Stomach (tissue), 9 donors: ENCODE data around the gene PEPD. TPM values are rescaled to one million over a fixed set of nuclear protein-coding genes. Genes with fewer than 3 reads are reported as not detected.

Experiments
- DNase-seq, 2 donors: peaks; one replicate each; pipeline versions ENCODE4 v3.0.0 to v3.0.0-alpha.2; 2013 to 2019
- H3K27ac ChIP-seq, 5 donors: fragments of 200-600 bp in 4 of 5; sonication (generic) in 4 of 5; one replicate each; pipeline ENCODE4 v1.5.1; 2013 to 2019; ENCODE audit warnings: mild to moderate bottlenecking in 1 of 5, moderate library complexity in 1 of 5
- H3K27me3 ChIP-seq, 3 donors: fragments of 200-600 bp; sonication (generic); one replicate each; pipeline ENCODE4 v1.5.1; 2017 to 2019; ENCODE audit warnings: mixed run types in 1 of 3
- H3K36me3 ChIP-seq, 4 donors: fragments of 200-600 bp; sonication (generic); 1 replicate in 3 of 4; 2 replicates in 1 of 4; pipeline ENCODE4 v1.5.1; 2016 to 2019
- H3K4me1 ChIP-seq, 4 donors: fragments of 200-600 bp; sonication (generic); one replicate each; pipeline ENCODE4 v1.5.1; 2016 to 2019
- H3K4me3 ChIP-seq, 4 donors: fragments of 200-600 bp; sonication (generic) in 3 of 4; one replicate each; pipeline ENCODE4 v1.5.1; 2016 to 2019; ENCODE audit warnings: mild to moderate bottlenecking in 1 of 4
- H3K9me3 ChIP-seq, 4 donors: fragments of 200-600 bp; sonication (generic); one replicate each; pipeline ENCODE4 v1.5.1; 2016 to 2019
- CTCF ChIP-seq, 7 experiments: fragments of 450-650 bp in 4 of 7; fragments of 200-600 bp in 3 of 7; sonication (generic) in 3 of 7; IDR thresholded peaks; one replicate each; pipeline ENCODE4 v1.5.1; 2016 to 2019; ENCODE audit warnings: antibody characterized with exemption in 7 of 7, control low read depth in 2 of 7, mild to moderate bottlenecking in 1 of 7
- EP300 ChIP-seq: sonication (generic); formaldehyde crosslinking; IDR thresholded peaks from one replicate; pipeline ENCODE4 v1.6.1; 2017; ENCODE audit warnings: antibody characterized with exemption
- POLR2A ChIP-seq, 4 donors: fragments of 450-650 bp; IDR thresholded peaks; one replicate each; pipeline ENCODE4 v1.6.1; 2016; ENCODE audit warnings: antibody characterized with exemption in 4 of 4, control low read depth in 2 of 4, mild to moderate bottlenecking in 1 of 4, moderate library complexity in 1 of 4
- POLR2AphosphoS5 ChIP-seq, 3 donors: sonication (generic); formaldehyde crosslinking; IDR thresholded peaks; one replicate each; pipeline ENCODE4 v1.6.1; 2016; ENCODE audit warnings: antibody characterized with exemption in 3 of 3
- WGBS, 5 donors: extraction: QIAGEN DNeasy Blood & Tissue Kit in 3 of 5; methylation state at CpG; one replicate each; pipeline versions ENCODE4 v1.1.5 to v1.1.7; 2013 to 2018; 5-methylcytosine and 5-hydroxymethylcytosine counted together
- intact Hi-C: fragments of 100-400 bp; cut with DNase I; formaldehyde crosslinking; loops from one replicate; pipeline ENCODE4 v1.15.1; 2023; ENCODE audit warnings: low total_unique reads
- polyA plus RNA-seq, 3 donors: library from polyadenylated mRNA; stranded (reverse); fragments of 200-250 nt; gene quantifications; one replicate each; pipeline ENCODE4 v1.2.3, GENCODE V29; 2013
- total RNA-seq, 5 donors: library from RNA; depleted of rRNA; stranded (reverse); fragments of >200 nt; gene quantifications; one replicate each; pipeline versions ENCODE4 v1.1.0 to v1.2.3, GENCODE V29; 2014 to 2016
- donor health status: healthy with polysubstance abuse.
- donor health status: Bipolar disorder and iron deficiency.
- donor health status: healthy.

The PEPD gene
- total and polyA plus RNA-seq, 8 donors = 8.8 to 99.4 (median 42.7) TPM

DNA sequence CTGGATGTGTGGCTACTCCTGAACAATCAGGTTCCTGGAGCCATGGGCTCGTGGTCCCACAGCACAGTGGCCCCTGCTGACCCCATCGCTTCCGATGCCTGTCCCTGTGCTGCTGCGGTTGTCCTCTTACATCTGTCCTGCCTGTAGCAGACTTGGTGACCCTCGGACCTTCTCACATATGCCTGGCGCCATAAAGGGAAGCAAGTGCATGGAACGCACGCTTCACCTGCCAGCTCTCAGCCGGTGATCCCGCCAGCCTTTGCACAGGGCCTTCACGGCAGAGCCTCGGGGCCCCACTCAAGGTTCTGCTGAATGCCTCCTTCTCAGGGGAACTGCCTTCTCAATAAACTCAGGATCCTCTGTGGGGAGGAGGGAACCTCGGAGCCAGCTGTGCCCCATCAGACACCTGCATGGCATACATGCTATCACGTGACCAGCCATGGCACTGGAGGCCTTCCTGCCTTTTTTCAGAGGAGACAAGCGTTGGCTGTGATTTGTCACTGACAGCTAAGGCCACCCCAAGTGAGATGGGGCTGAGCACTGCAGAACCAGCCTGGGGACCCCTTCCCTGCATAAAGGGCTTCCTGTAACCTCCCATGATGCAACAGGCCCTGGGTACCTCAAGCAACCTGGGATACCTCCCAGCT is 24.3 kb downstream of the PEPD start:
- H3K9me3 ChIP-seq = no peaks in the 10 kb centered on the region
- no peak overlapping the region for H3K4me3 ChIP-seq
- no peaks in the 10 kb centered on the region for H3K27me3 ChIP-seq
- DNase-seq = no peak
- H3K27ac ChIP-seq = no peak overlapping the region
- intact Hi-C loops = no loop called here
- H3K36me3 ChIP-seq = peaks cover 3 to 76% (median 66%) of the 10 kb centered on the region in 4 donors
- no peaks in the 10 kb centered on the region for H3K4me1 ChIP-seq
- 88 to 93% (median 92%) methylated on average over 12 to 15 of the region's 15 CpGs for WGBS, 5 donors
- no peak for TF ChIP-seq POLR2AphosphoS5 (IDR thresholded peaks at IDR 0.05)

DNA sequence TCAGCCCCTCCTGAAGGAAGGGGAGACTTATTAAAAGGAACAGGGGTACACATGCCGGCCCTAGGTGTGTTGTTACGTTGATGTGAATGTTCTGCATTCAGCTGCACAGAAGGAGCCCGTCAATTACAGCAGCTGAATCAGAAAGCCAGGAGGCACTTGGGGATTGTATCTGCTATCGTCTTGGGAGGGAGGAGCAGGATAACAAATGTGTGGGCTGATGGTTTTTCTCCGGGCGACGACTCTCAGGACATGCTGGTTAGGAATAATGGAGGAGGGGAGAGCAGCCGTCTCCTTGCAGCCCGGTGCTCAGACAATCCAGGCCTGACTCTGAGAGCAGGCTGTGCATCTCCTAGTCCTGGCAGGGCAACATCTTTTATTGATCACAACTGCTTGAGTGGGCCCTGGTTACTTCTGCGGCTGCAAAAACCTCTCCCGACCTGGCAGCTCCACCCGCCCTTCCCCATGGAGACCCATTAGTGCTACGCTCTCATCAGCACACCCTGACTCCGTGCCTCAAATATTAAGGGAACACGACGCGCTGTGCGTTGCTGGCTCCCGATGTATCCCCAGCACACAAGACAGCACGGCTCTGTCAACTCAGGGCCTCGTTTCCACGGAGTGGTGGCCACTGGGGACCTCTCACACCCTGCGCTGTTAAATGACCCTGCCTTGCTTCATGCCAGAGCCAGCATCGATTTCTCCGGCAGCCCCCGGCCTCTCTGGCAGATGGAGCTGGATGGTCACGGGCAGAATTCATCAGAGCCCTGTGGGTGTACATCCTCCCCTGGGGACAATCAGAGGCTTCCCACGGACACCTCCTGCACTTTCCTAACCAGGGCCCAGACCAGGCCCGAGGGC is 25.3 kb downstream of the PEPD start:
- DNase-seq = no peak
- TF ChIP-seq CTCF (IDR thresholded peaks at IDR 0.05) = no peak
- TF ChIP-seq POLR2AphosphoS5 (IDR thresholded peaks at IDR 0.05) = no peak
- TF ChIP-seq EP300 = no peak
- TF ChIP-seq POLR2A (IDR thresholded peaks at IDR 0.05) = no peak

GRCh38 chr19:33493401-33494275 is 28.0 kb downstream of the PEPD start:
- no peak for DNase-seq
- intact Hi-C loops = no loop called here
- Histone ChIP-seq H3K4me3 (no peak overlapping the region), H3K36me3 (peaks cover 0 to 60% (median 46%) of the 10 kb centered on the region in 4 donors), H3K27ac (no peak overlapping the region), H3K9me3 (no peaks in the 10 kb centered on the region), H3K4me1 (no peaks in the 10 kb centered on the region), H3K27me3 (no peaks in the 10 kb centered on the region)
- 89 to 94% (median 92%) methylated on average over 14 of the region's 14 CpGs for WGBS, 5 donors
- TF ChIP-seq POLR2A (IDR thresholded peaks at IDR 0.05) (no peak), CTCF (IDR thresholded peaks at IDR 0.05) (no peak), EP300 (no peak), POLR2AphosphoS5 (IDR thresholded peaks at IDR 0.05) (no peak)

More for the DNA sequence above, 25.3 kb downstream of the PEPD start:
- Histone ChIP-seq H3K27me3 (no peaks in the 10 kb centered on the region), H3K4me3 (no peak overlapping the region), H3K27ac (no peak overlapping the region), H3K4me1 (no peaks in the 10 kb centered on the region), H3K9me3 (no peaks in the 10 kb centered on the region), H3K36me3 (peaks cover 3 to 69% (median 61%) of the 10 kb centered on the region in 4 donors)
- 87 to 94% (median 93%) methylated on average over 25 to 29 of the region's 29 CpGs for WGBS, 5 donors
- intact Hi-C loops = no loop called here

- TF ChIP-seq CTCF (IDR thresholded peaks at IDR 0.05) (no peak), EP300 (no peak), POLR2AphosphoS5 (IDR thresholded peaks at IDR 0.05) (no peak), POLR2A (IDR thresholded peaks at IDR 0.05) (no peak)
- Histone ChIP-seq H3K4me3 (no peak overlapping the region), H3K27ac (no peak overlapping the region), H3K9me3 (no peaks in the 10 kb centered on the region), H3K27me3 (no peaks in the 10 kb centered on the region), H3K4me1 (no peaks in the 10 kb centered on the region), H3K36me3 (peaks cover 0 to 60% (median 46%) of the 10 kb centered on the region in 4 donors)
- DNase-seq = no peak
- WGBS, 5 donors = 89 to 93% (median 91%) methylated on average over 8 of the region's 8 CpGs
- intact Hi-C loops = no loop called here
Measured at GRCh38 chr19:33492951-33493350, 28.6 kb downstream of the PEPD start.
